PFSK-1 (cell line): ENCODE data around the gene ARHGEF10L.

Experiments used
- FOXP2 ChIP-seq: optimal IDR thresholded peaks from 2 replicates; pipeline ENCODE3; 2011; ENCODE audit warnings: borderline replicate concordance, control low read depth, inconsistent platforms; ENCODE audit not compliant: insufficient read depth; ENCODE audit errors: extremely low read length, extremely low read depth
- POLR2AphosphoS5 ChIP-seq: IDR thresholded peaks from 2 replicates; pipeline ENCODE4 v1.6.1; 2012; ENCODE audit warnings: low read depth, mild to moderate bottlenecking, control low read depth, low read length, moderate library complexity
- REST ChIP-seq, 2 experiments: IDR thresholded peaks; 2 replicates each; pipeline versions ENCODE4 v1.6.1 to v1.8.0; 2011 to 2012; ENCODE audit warnings: low read depth in 2 of 2, low read length in 2 of 2, control low read depth in 1 of 2, inconsistent platforms in 1 of 2, mild to moderate bottlenecking in 1 of 2, moderate library complexity in 1 of 2; ENCODE audit not compliant: insufficient read depth in 1 of 2
- SIN3A ChIP-seq: IDR thresholded peaks from 2 replicates; pipeline ENCODE4 v1.6.1; 2012; ENCODE audit warnings: mild to moderate bottlenecking, low read length, moderate library complexity, borderline replicate concordance; ENCODE audit not compliant: insufficient read depth
- TAF1 ChIP-seq: IDR thresholded peaks from 2 replicates; pipeline ENCODE4 v1.6.1; 2012; ENCODE audit warnings: low read length, control low read depth, borderline replicate concordance; ENCODE audit not compliant: insufficient read depth

The ARHGEF10L gene

GRCh38 chr1:17657436-17657835 lies 117.9 kb downstream of the ARHGEF10L start:
- no peak for TF ChIP-seq SIN3A
- TF ChIP-seq FOXP2 = no peak
- TF ChIP-seq POLR2AphosphoS5 = no peak
- TF ChIP-seq TAF1 = no peak
- TF ChIP-seq REST (IDR thresholded peaks at IDR 0.05; ENCODE audit: insufficient read depth in 1 of 2, low read depth in 2 of 2, low read length in 2 of 2) = no peak

- no peak for TF ChIP-seq REST (IDR thresholded peaks at IDR 0.05; ENCODE audit: insufficient read depth in 1 of 2, low read depth in 2 of 2, low read length in 2 of 2)
- no peak for TF ChIP-seq SIN3A
- TF ChIP-seq TAF1 = no peak
- no peak for TF ChIP-seq POLR2AphosphoS5
- TF ChIP-seq FOXP2 = no peak
Measured at GRCh38 chr1:17658837-17659236, 119.3 kb downstream of the ARHGEF10L start.

- no peak for TF ChIP-seq FOXP2
- no peak for TF ChIP-seq POLR2AphosphoS5
- no peak for TF ChIP-seq TAF1
- no peak for TF ChIP-seq SIN3A
- no peak for TF ChIP-seq REST (IDR thresholded peaks at IDR 0.05; ENCODE audit: insufficient read depth in 1 of 2, low read depth in 2 of 2, low read length in 2 of 2)
Measured at GRCh38 chr1:17661546-17662157, 122.2 kb downstream of the ARHGEF10L start.

- TF ChIP-seq REST (IDR thresholded peaks at IDR 0.05; ENCODE audit: insufficient read depth in 1 of 2, low read depth in 2 of 2, low read length in 2 of 2) (no peak), FOXP2 (no peak), POLR2AphosphoS5 (no peak), SIN3A (no peak), TAF1 (no peak)
Measured at GRCh38 chr1:17662296-17662695, 122.8 kb downstream of the ARHGEF10L start.
